Measurements from ENCODE around the gene SLC2A4.
A peak's percentile ranks its signal among the peaks of the same experiment; 100 is the strongest.

The SLC2A4 gene

DNA sequence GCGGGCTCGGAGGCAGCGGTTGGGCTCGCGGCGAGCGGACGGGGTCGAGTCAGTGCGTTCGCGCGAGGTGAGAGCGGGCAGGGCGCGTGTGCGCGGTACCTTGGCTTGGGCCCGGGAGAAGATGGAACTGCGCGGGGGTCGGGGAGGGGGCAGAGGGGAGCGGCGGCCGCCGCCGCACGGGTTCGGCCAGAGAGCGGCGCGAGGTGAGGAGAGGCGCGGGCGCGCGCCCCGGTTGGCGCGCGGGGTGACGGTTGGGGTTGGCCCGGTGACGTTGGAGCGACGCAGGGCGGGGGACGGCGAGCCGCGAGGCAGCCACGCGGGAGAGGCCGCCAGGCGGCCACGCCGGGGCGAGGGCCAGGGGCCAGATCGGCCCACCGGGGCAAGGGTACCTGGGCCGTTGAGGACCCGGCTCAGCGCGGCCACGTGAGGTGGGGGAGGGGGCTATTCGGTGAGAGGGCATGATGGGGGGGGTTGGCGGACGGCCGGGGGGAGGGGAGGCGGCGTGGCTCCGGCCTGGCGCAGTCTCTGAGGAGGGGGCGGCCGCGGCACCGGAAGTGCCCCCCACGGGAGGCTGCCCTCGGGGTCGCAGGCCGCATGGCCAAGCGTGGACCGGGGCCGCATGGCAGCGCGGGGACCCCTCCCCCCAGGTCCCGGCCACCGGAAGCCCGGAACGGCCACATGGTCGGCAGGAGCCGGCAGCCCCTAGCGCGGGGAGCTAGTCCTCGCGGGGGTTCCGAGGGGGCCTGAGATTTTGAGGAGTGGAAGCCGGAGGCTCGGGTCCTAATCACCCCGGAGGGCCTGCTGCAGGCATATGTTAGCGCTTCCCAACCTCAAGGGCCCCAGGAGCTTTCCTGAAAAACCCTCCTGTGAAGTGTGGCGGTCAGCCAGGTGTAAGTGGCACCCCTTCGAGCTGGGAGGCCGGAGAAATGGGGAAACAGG is 26.4 kb downstream of the SLC2A4 start:
- peak; percentile 38 for DNase-seq

GRCh38 chr17:7308625-7309433 is 27.3 kb downstream of the SLC2A4 start:
- DNase-seq: peak; percentile 81

- no peak for DNase-seq
Measured at GRCh38 chr17:7309628-7310027, 28.1 kb downstream of the SLC2A4 start.

DNA sequence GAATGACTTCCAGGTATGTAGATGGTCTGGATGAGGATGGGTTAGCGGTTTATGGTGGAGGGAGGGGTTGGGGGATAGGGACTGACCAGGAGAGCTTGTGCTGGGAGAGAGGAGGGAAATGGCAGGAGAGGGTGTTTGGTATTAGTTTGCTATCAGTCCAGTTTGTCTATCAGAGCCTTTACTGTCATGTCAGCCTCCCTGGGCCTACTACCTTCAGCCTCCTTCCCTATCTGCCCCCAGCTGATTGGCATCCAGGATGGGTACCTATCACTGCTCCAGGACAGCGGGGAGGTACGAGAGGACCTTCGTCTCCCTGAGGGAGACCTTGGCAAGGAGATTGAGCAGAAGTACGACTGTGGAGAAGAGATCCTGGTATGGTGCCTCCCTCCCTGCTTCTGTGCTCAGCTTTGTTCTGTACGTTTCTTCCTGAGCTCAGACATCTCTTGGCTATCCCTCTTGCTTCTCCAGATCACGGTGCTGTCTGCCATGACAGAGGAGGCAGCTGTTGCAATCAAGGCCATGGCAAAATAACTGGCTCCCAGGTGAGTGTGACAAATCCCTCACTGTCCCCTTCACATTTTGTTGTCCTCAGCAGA is 29.7 kb downstream of the SLC2A4 start:
- DNase-seq: no peak

- DNase-seq: no peak
Measured at GRCh38 chr17:7312432-7313087, 31.0 kb downstream of the SLC2A4 start.

- no peak for DNase-seq
Measured at GRCh38 chr17:7313088-7313889, 31.8 kb downstream of the SLC2A4 start.

DNA sequence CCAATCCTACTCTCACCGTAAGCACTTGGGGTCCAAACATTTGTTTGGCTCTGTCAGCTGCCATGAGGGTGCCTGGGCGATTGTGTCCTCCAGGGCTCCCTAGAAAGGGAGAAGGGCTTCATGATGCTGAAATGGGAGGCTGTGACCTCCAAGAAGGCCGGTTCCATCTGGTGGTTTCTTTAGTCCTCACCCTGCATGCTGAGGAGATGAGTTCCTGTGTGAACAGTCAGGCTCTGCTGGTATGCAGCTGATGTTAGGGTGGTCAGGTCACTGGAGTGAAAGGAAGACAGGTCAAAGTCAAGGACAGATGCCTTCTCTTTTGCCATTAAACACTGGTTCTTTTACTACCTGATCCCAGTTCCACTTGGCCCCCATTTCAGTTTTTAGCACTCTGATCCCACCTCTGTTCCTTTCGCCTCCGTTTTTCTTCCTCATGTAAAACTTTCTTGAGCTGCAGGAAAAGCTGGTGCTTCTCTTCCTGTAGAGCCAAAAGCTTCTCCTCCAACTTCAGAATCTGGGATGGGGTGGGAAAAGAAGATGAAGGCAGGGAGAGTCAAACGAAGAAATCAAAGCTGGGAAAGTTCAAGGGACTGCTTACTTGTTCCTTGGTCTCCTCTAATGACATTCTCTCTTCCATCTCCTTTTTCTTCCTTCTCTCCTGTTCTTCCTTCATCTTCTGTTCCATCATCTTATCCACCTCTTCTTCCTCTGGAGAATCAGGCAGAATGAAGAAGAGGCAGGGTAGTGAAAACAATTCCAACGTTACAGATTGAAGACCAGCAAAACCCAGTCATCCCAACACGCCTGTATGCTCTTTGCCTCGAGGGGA is 32.6 kb downstream of the SLC2A4 start:
- peak; percentile 13 for DNase-seq

GRCh38 chr17:7314719-7315569 is 33.4 kb downstream of the SLC2A4 start, which contains the start of gene GPS2:
Gene GPS2, minus strand, starts transcription at chr17:7315360. Its CDS starts 308 bp downstream, at chr17:7315052.
- DNase-seq: peak; percentile 77

- no peak for DNase-seq
Measured at GRCh38 chr17:7315570-7316235, 34.2 kb downstream of the SLC2A4 start.

- DNase-seq: no peak
Measured at GRCh38 chr17:7317161-7317803, 35.8 kb downstream of the SLC2A4 start.

GRCh38 chr17:7318121-7318860 is 36.8 kb downstream of the SLC2A4 start:
- DNase-seq: no peak

DNA sequence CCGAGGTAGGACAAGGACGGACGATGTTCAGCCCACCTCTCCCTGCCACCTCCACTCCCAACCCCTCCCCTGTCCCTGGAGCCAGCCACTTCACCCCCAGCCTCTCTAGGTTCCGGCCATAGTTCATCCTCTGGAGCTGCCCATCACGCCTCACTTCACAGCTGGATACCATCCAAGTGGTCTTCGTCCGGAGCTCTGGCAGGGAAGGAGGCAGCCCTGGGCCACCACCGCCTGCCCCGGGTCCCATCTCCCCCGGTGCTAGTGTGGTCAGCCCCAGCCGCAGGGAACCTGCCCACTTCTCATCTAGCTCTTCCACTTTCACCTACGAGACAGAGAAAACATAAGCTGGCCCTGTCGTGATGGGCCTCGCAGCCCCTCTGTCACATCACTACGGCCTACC is 39.9 kb downstream of the SLC2A4 start:
- DNase-seq: no peak

- no peak for DNase-seq
Measured at GRCh38 chr17:7322520-7323194, 41.1 kb downstream of the SLC2A4 start.

GRCh38 chr17:7323731-7324437 is 42.4 kb downstream of the SLC2A4 start:
- no peak for DNase-seq

- no peak for DNase-seq
Measured at GRCh38 chr17:7324438-7324779, 42.9 kb downstream of the SLC2A4 start.

DNA sequence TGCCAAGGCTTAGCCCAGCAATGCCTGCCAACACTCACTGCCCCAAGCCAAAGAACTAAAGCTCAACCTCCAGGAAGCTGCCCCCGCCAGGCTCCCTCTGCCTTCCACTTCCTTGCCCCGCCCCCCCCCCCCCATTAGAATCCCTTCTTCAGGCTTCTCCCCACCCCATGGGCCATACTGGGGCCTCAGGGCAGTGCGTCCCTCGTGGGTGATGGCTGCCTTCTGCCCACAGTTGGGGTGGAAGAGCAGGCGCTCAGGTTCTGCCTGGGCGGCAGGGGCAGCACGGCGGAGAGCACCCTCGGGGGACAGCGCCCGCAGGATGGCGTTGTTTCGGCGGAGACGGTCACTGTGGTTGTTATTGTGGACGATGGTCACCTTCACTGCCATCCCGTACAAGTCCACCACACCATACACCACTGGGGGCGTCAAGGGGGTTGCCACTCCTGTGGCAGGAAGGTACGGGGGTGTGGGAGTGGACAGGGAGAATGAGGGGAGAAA is 43.6 kb downstream of the SLC2A4 start:
- DNase-seq: no peak

Measured in fibroblast of skin of scalp (primary cell).